ENCODE results near the gene NBR1.

- TF ChIP-seq, protein P1, sequence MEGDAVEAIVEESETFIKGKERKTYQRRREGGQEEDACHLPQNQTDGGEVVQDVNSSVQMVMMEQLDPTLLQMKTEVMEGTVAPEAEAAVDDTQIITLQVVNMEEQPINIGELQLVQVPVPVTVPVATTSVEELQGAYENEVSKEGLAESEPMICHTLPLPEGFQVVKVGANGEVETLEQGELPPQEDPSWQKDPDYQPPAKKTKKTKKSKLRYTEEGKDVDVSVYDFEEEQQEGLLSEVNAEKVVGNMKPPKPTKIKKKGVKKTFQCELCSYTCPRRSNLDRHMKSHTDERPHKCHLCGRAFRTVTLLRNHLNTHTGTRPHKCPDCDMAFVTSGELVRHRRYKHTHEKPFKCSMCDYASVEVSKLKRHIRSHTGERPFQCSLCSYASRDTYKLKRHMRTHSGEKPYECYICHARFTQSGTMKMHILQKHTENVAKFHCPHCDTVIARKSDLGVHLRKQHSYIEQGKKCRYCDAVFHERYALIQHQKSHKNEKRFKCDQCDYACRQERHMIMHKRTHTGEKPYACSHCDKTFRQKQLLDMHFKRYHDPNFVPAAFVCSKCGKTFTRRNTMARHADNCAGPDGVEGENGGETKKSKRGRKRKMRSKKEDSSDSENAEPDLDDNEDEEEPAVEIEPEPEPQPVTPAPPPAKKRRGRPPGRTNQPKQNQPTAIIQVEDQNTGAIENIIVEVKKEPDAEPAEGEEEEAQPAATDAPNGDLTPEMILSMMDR (IDR thresholded peaks at IDR 0.05): no peak
- TF ChIP-seq POLR2AphosphoS5 (IDR thresholded peaks at IDR 0.05; ENCODE audit: insufficient read depth in 1 of 2, low read depth in 1 of 2) (peak in 1 of 2 donors; percentile 78), POLR2A (IDR thresholded peaks at IDR 0.05) (no peak)
These were observed 40.7 kb downstream of the NBR1 start, which contains the start of gene TMEM106A for GRCh38 chr17:43211480-43212402.

Measured in vagina (tissue), 2 donors.